Measurements from ENCODE around the gene ADA. TPM values are rescaled to one million over a fixed set of nuclear protein-coding genes. Genes with fewer than 3 reads are reported as not detected.

Gene ADA
- total and polyA plus RNA-seq, 9 of the 15 experiments (the other 6 are each of a cell fraction or from before 2014, with no cell fraction given), result 2.4 to 26.1 (median 5.3) TPM

DNA sequence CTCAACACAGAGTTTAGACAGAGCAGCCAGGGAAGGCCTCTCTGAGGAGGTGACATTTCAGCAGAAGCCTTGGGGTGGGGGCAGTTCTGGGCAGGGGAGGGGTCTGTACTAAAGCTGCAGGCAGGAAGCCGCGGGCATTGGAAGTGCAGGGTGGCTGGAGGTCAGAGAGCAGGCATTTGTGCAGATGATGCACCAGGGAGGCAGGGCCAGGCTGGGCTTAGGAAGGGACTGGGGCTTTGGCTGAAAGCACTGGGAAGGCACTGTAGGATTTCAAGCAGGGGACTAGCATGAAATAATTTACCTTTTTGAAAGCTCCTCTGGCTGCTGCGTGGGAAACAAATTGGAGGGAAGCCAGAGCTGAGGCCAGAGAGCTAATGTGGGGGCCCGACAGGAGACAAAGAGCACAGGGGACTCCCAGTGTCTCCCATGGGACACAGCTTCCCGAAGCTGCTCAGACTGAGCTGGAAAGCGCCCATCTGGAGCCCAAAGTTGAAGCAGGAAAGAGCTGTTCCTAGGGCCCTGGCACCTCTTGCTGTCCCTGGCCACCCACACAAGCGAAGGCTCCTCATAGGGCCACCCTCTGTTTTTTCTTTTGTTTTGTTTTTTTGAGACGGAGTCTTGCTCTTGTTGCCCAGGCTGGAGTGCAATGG lies 19.3 kb downstream of the ADA start:
- no peak overlapping the region for H2AFZ ChIP-seq (ENCODE audit: low read depth, low read length)
- in situ Hi-C loops (cut with MboI) (no loop called here), intact Hi-C loops (cut with micrococcal nuclease) (no loop called here)
- CTCF ChIA-PET (ENCODE audit: low intra/inter-chr PET ratio), result no interaction called here
- no peaks in the 10 kb centered on the region for H3K79me2 ChIP-seq (ENCODE audit: control insufficient read depth, insufficient read depth, low read length)
- H3K9ac ChIP-seq (ENCODE audit: insufficient read depth in 1 of 2, low read depth in 2 of 2, low read length in 2 of 2), result no peak overlapping the region
- FAIRE-seq, result no peak
- DNase-seq (ENCODE audit: extremely low read depth in 1 of 4, low spot score in 3 of 4), result no peak
- no peak overlapping the region for H3K27ac ChIP-seq (ENCODE audit: extremely low read depth, low read depth, low read length)
- peaks cover 0 to 7% of the 10 kb centered on the region in 2 experiments; a peak in 3 of 5 replicates for H3K27me3 ChIP-seq (ENCODE audit: control insufficient read depth in 2 of 2, insufficient read depth in 2 of 2, low read length in 2 of 2)
- BruUV-seq (replicated peaks), result no TSS peak
- H3K4me2 ChIP-seq (ENCODE audit: insufficient read depth, low read length), result no peak overlapping the region
- peaks cover 3% of the 10 kb centered on the region for H3K9me1 ChIP-seq (ENCODE audit: control insufficient read depth, insufficient read depth, low read length)
- H3K4me3 ChIP-seq, result no peak overlapping the region
- H3K36me3 ChIP-seq (ENCODE audit: control insufficient read depth, insufficient read depth, low read length), result no peaks in the 10 kb centered on the region
- H3K4me1 ChIP-seq (replicated peaks in 1 of 2; ENCODE audit: control insufficient read depth in 2 of 2, insufficient read depth in 2 of 2, low read length in 2 of 2), result peaks cover 5 to 8% of the 10 kb centered on the region in 2 experiments; a peak in 4 of 5 replicates
- 15% methylated on average over 8 of the region's 8 CpGs for WGBS (ENCODE audit: insufficient coverage, low coverage, missing lambda C conversion rate)
- 0 out of 2 replicates have a peak, but pooled peaks cover 5% of the 10 kb centered on the region for H4K20me1 ChIP-seq (replicated peaks; ENCODE audit: control insufficient read depth, insufficient read depth, low read length)
- ATAC-seq, result no peak
- no peaks in the 10 kb centered on the region for H3K9me3 ChIP-seq (replicated peaks; ENCODE audit: control insufficient read depth, insufficient read depth, low read depth, low read length)
- POLR2A ChIA-PET, result interaction anchor here (0.6 kb wide), 1 partner anchor 222 kb away, joined by 3 read pairs; no protein-coding TSS in a partner anchor
- TF ChIP-seq PCBP1 (IDR thresholded peaks at IDR 0.05; ENCODE audit: low read depth, low read length, poor library complexity, severe bottlenecking) (no peak), MCM7 (IDR thresholded peaks at IDR 0.05) (no peak), FOXJ2 (tag; IDR thresholded peaks at IDR 0.05) (no peak), SREBF1 (IDR thresholded peaks at IDR 0.05; ENCODE audit: borderline replicate concordance, low read depth, low read length) (no peak), ATF7 (IDR thresholded peaks at IDR 0.05) (no peak), ZSCAN29 (IDR thresholded peaks at IDR 0.05) (no peak), ZNF584 (CRISPR knock-in tag; IDR thresholded peaks at IDR 0.05; ENCODE audit: low read depth) (no peak), GTF2A2 (tag; IDR thresholded peaks at IDR 0.05) (no peak), ZNF408 (CRISPR knock-in tag; IDR thresholded peaks at IDR 0.05; ENCODE audit: low read depth) (no peak), FUS (optimal IDR thresholded peaks at IDR 0.05; ENCODE audit: low read depth, low read length) (no peak)
- TF ChIP-seq, protein P1, sequence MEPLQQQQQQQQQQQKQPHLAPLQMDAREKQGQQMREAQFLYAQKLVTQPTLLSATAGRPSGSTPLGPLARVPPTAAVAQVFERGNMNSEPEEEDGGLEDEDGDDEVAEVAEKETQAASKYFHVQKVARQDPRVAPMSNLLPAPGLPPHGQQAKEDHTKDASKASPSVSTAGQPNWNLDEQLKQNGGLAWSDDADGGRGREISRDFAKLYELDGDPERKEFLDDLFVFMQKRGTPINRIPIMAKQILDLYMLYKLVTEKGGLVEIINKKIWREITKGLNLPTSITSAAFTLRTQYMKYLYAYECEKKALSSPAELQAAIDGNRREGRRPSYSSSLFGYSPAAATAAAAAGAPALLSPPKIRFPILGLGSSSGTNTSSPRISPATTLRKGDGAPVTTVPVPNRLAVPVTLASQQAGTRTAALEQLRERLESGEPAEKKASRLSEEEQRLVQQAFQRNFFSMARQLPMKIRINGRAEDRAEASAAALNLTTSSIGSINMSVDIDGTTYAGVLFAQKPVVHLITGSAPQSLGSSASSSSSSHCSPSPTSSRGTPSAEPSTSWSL (CRISPR knock-in tag; IDR thresholded peaks at IDR 0.05; ENCODE audit: borderline replicate concordance), result no peak
- TF ChIP-seq, protein P2, sequence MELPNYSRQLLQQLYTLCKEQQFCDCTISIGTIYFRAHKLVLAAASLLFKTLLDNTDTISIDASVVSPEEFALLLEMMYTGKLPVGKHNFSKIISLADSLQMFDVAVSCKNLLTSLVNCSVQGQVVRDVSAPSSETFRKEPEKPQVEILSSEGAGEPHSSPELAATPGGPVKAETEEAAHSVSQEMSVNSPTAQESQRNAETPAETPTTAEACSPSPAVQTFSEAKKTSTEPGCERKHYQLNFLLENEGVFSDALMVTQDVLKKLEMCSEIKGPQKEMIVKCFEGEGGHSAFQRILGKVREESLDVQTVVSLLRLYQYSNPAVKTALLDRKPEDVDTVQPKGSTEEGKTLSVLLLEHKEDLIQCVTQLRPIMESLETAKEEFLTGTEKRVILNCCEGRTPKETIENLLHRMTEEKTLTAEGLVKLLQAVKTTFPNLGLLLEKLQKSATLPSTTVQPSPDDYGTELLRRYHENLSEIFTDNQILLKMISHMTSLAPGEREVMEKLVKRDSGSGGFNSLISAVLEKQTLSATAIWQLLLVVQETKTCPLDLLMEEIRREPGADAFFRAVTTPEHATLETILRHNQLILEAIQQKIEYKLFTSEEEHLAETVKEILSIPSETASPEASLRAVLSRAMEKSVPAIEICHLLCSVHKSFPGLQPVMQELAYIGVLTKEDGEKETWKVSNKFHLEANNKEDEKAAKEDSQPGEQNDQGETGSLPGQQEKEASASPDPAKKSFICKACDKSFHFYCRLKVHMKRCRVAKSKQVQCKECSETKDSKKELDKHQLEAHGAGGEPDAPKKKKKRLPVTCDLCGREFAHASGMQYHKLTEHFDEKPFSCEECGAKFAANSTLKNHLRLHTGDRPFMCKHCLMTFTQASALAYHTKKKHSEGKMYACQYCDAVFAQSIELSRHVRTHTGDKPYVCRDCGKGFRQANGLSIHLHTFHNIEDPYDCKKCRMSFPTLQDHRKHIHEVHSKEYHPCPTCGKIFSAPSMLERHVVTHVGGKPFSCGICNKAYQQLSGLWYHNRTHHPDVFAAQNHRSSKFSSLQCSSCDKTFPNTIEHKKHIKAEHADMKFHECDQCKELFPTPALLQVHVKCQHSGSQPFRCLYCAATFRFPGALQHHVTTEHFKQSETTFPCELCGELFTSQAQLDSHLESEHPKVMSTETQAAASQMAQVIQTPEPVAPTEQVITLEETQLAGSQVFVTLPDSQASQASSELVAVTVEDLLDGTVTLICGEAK (IDR thresholded peaks at IDR 0.05), result no peak
- TF ChIP-seq, protein P2 (CRISPR knock-in tag; IDR thresholded peaks at IDR 0.05), result no peak
